Nephron progenitor cell (in vitro differentiated cells): ENCODE results near the gene NUP85.
"Not testable (repeated sequence)": the region's sequence is repeated elsewhere in the genome, so short reads cannot be mapped to it uniquely, and the experiment has no call there.

Experiments used
- DNase-seq: peaks from one replicate; pipeline ENCODE4 v3.0.0; 2021
- H3K27ac Mint-ChIP-seq: 2 replicates; pipeline ENCODE4 v1.8.0; 2021; ENCODE audit warnings: mild to moderate bottlenecking, moderate library complexity, mixed read lengths
- H3K27me3 Mint-ChIP-seq: 2 replicates; pipeline ENCODE4 v1.8.0; 2021; ENCODE audit warnings: mild to moderate bottlenecking, low read depth, mixed read lengths; ENCODE audit not compliant: poor library complexity
- H3K36me3 Mint-ChIP-seq: 2 replicates; pipeline ENCODE4 v1.8.0; 2021; ENCODE audit warnings: low read depth, mixed read lengths
- H3K4me1 Mint-ChIP-seq: 2 replicates; pipeline ENCODE4 v1.8.0; 2021; ENCODE audit warnings: mixed read lengths
- H3K4me3 Mint-ChIP-seq: 2 replicates; pipeline ENCODE4 v1.8.0; 2021; ENCODE audit warnings: mild to moderate bottlenecking, moderate library complexity, mixed read lengths
- H3K9me3 Mint-ChIP-seq: 2 replicates; pipeline ENCODE4 v1.8.0; 2021; ENCODE audit warnings: mild to moderate bottlenecking, moderate library complexity, mixed read lengths
- TF ChIP-seq, protein P1 (sequence below): fragments of 200-600 bp; sonication (generic); IDR thresholded peaks from 2 replicates; pipeline ENCODE4 v1.5.0; 2021; ENCODE audit warnings: antibody characterized with exemption

The NUP85 gene

DNA sequence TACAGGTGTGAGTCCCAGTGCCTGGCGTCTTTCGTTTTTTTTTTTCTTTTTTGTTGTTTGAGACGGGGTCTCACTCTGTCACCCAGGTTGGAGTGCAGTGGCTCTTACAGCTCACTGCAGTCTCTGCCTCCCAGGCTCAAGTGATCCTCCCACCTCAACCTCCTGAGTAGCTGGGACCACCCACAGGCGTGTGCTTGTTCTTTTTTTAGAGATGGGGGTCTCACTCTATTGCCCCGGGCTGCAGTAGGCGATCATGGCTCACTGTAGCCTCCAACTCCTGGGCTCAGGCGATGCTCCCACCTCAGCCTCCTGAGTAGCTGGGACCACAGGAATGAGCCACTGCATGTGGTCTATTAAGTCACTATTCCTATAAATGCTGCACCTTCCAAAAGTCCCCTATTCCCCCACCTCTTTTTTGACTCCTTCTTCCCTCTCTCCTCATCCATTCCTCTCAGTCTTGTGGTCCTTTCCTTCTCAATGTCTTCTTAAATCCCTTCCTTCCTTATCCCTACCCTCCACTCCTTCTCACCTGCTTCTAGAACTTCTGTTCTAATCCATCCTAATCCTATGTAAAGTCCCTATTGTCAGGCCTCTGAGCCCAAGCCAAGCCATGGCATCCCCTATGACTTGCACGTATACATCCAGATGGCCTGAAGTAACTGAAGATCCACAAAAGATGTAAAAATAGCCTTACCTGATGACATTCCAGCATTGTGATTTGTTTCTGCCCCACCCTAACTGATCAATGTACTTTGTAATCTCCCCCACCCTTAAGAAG is 46.7 kb downstream of the NUP85 start:
- DNase-seq, result no peak
- no peaks in the 10 kb centered on the region for H3K36me3 Mint-ChIP-seq
- H3K27ac Mint-ChIP-seq, result no peak overlapping the region
- H3K9me3 Mint-ChIP-seq, result no peaks in the 10 kb centered on the region
- H3K27me3 Mint-ChIP-seq, result peaks cover 9% of the 10 kb centered on the region
- H3K4me3 Mint-ChIP-seq, result no peak overlapping the region
- TF ChIP-seq, protein P1, sequence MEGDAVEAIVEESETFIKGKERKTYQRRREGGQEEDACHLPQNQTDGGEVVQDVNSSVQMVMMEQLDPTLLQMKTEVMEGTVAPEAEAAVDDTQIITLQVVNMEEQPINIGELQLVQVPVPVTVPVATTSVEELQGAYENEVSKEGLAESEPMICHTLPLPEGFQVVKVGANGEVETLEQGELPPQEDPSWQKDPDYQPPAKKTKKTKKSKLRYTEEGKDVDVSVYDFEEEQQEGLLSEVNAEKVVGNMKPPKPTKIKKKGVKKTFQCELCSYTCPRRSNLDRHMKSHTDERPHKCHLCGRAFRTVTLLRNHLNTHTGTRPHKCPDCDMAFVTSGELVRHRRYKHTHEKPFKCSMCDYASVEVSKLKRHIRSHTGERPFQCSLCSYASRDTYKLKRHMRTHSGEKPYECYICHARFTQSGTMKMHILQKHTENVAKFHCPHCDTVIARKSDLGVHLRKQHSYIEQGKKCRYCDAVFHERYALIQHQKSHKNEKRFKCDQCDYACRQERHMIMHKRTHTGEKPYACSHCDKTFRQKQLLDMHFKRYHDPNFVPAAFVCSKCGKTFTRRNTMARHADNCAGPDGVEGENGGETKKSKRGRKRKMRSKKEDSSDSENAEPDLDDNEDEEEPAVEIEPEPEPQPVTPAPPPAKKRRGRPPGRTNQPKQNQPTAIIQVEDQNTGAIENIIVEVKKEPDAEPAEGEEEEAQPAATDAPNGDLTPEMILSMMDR, result no peak
- H3K4me1 Mint-ChIP-seq, result peaks cover 13% of the 10 kb centered on the region

DNA sequence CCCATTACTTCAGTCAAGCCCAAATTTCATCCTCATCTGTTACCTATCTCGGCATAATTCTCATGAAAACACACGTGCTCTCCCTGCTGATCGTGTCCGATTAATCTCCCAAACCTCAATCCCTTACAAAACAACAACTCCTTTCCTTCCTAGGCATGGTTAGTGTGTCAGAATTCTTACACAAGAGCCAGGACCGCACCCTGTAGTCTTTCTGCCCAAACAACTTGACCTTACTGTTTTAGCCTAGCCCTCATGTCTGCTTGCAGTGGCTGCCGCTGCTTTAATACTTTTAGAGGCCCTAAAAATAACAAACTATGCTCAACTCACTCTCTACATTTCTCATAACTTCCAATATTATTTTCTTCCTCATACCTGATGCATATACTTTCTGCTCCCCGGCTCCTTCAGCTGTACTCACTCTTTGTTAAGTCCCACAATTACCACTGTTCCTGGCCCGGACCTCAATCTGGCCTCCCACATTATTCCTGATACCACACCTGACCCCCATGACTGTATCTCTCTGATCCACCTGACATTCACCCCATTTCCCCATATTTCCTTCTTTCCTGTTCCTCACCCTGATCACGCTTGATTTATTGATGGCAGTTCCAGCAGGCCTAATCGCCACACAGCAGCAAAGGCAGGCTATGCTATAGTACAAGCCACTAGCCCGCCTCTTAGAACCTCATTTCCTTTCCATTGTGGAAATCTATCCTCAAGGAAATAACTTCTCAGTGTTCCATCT is 50.6 kb downstream of the NUP85 start:
- H3K4me1 Mint-ChIP-seq, result peaks cover 32% of the 10 kb centered on the region
- H3K4me3 Mint-ChIP-seq, H3K27me3 Mint-ChIP-seq, DNase-seq, H3K27ac Mint-ChIP-seq, H3K9me3 Mint-ChIP-seq, H3K36me3 Mint-ChIP-seq: not testable (repeated sequence)

DNA sequence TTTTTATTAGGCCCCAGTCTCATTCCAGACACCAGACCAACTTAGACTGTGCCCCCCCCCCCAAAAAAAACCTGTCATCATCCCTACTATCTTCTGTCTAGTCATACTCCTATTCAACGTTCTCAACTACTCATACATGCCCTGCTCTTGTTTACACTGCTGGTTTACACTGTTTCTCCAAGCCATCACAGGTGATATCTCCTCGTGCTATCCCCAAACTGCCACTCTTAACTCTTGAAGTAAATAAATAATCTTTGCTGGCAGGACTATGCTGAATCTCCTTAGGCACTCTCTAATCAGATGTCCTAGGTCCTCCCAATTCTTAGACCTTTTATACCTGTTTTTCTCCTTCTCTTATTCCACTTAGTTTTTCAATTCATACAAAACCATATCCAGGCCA is 51.7 kb downstream of the NUP85 start:
- H3K36me3 Mint-ChIP-seq, H3K27me3 Mint-ChIP-seq, H3K27ac Mint-ChIP-seq, H3K4me3 Mint-ChIP-seq, H3K9me3 Mint-ChIP-seq, DNase-seq: not testable (repeated sequence)
- peaks cover 34% of the 10 kb centered on the region for H3K4me1 Mint-ChIP-seq

DNA sequence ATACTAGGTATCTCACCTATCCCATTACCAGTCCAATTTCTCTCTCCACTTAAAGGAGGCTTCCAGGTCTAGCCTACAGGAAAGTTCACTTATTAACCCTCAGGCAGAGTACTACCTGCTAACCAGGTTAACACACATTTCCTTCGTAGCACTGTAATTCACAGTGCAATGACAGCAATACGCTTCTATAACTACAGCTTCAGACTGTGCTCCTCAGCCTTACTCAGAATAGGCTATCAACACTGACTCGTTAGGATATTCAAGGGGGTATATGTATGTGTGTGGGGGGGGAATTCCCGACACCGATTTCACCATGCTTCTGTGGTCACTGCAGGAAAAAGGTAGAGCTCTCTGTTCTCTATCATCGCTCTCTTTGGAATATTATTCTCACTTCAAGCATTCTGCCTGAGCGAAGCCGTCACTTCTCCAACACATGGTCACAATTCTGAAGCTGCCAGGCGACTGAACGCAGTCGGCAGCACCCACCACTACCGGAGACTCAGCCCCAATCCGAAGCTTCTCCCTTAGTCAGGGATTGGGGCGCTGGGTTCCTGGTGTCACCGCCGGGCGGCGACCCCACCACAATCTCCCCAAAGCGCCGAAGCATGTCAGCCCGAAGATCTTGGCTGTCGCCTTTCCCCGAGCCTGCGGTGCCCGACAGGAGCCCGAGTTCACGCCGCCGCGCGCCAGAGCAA is 55.3 kb downstream of the NUP85 start:
- Mint-ChIP-seq H3K9me3 (no peaks in the 10 kb centered on the region), H3K36me3 (peaks cover 18% of the 10 kb centered on the region), H3K27me3 (peaks cover 3% of the 10 kb centered on the region), H3K4me1 (peaks cover 45% of the 10 kb centered on the region), H3K4me3 (peak overlapping the region; percentile 96), H3K27ac (peak overlapping the region; percentile 100)
- TF ChIP-seq, protein P1, result no peak
- DNase-seq, result no peak

DNA sequence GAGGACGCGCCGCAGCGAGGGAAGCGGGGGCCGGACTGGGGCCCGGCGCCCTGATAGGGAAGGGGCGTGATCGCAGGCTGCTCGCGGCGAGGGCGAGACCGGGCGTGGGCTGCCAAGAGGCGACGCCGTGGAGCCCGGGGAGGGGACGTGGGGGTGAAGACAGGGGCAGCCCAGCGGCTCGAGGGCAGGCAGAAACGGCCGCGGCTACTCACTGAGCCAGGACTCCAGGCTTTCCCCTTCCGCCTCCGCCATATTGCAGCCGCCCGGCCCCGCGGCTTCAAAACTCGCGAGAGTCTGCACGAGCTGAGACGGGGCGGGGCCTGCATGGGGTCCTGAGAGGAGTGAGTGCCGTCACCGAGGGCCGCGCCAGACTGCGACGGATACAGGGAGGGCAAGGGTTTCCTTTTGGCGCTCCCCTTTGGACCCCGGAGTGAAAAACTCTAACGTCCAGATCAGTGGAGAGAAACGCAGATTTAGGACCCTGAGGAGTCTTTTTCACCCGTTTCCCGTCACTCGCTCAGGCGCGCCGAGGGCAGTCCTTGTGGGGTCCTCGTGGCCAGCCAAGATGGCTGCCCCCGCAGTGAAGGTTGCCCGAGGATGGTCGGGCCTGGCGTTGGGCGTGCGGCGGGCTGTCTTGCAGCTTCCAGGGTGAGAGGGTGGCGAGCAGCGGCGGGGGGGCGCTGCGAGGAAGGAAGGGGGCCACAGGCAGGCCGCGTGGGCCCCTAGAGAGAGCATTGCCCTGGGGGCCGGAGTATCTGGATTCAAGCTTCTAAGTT is 56.0 kb downstream of the NUP85 start, which contains the start of the genes GGA3 and MRPS7:
Gene GGA3, minus strand, starts transcription at position 271 of the 776 bp plus-strand sequence. Its CDS starts 19 bp downstream, at position 252.
Gene MRPS7, plus strand, starts transcription at position 544 of the 776 bp plus-strand sequence. Its CDS starts 22 bp downstream, at position 566.
- Mint-ChIP-seq H3K27ac (peak within 1 kb of the TSS; percentile 100), H3K9me3 (no peaks in the 10 kb centered on the region), H3K27me3 (peaks cover 3% of the 10 kb centered on the region), H3K4me3 (peak within 1 kb of the TSS; percentile 96), H3K36me3 (peaks cover 18% of the 10 kb centered on the region), H3K4me1 (peaks cover 45% of the 10 kb centered on the region)
- TF ChIP-seq, protein P1, result no peak
- peak; percentile 96 for DNase-seq

DNA sequence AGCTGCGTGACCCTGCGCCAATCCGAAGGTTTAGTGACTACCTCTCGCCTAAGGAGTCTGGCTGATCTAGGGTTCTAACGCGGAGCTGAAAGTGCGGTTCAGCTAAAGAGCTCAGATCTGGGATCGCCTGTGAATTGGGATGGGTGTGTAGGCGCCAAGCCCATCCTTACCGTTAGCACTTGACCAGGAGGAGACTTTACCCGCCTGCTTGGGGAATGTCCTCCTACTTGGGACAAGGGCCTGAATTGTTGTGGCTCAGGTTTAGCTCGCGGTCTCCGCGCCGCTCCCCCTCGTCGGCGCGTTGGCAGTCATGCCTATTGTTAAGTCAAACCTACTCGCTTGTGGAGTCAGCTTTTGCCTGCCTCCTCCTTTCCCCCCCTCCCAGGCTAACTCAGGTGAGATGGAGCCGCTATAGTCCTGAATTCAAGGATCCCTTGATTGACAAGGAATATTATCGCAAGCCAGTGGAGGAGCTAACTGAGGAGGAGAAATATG is 56.7 kb downstream of the NUP85 start:
- H3K27ac Mint-ChIP-seq, result peak overlapping the region; percentile 100
- no peaks in the 10 kb centered on the region for H3K9me3 Mint-ChIP-seq
- H3K36me3 Mint-ChIP-seq, result peaks cover 21% of the 10 kb centered on the region
- H3K4me3 Mint-ChIP-seq, result peak overlapping the region; percentile 96
- TF ChIP-seq, protein P1, result no peak
- H3K27me3 Mint-ChIP-seq, result peaks cover 3% of the 10 kb centered on the region
- no peak for DNase-seq
- peaks cover 42% of the 10 kb centered on the region for H3K4me1 Mint-ChIP-seq
